Kidney tubule cell (primary cell): Measurements from ENCODE around the gene OR8B3.

Source experiments
- DNase-seq: peaks from one replicate; pipeline ENCODE4 v3.0.0-alpha.2; 2018; ENCODE audit warnings: low spot score

OR8B3 gene

GRCh38 chr11:124359566-124359965 lies 39.3 kb downstream of the OR8B3 start:
- DNase-seq, result no peak

GRCh38 chr11:124346311-124346955 lies 52.4 kb downstream of the OR8B3 start:
- DNase-seq, result no peak
